Lower leg skin (tissue), 4 donors: Measurements from ENCODE around the gene ITGA3. TPM values are rescaled to one million over a fixed set of nuclear protein-coding genes. Genes with fewer than 3 reads are reported as not detected.

Source experiments
- DNase-seq, 2 donors: peaks; one replicate each; pipeline ENCODE4 v3.0.0-alpha.2; 2019; ENCODE audit warnings: low spot score in 2 of 2
- H3K4me3 ChIP-seq: fragments of 200-600 bp; sonication (generic); 2 replicates; pipeline ENCODE4 v1.5.1; 2017; ENCODE audit warnings: mild to moderate bottlenecking, low read depth; ENCODE audit not compliant: poor library complexity, severe bottlenecking
- POLR2A ChIP-seq, 2 donors: fragments of 450-650 bp; IDR thresholded peaks; one replicate each; pipeline ENCODE4 v1.6.1; 2016 to 2017; ENCODE audit warnings: antibody characterized with exemption in 2 of 2, mild to moderate bottlenecking in 1 of 2, moderate library complexity in 1 of 2
- WGBS, 2 donors: methylation state at CpG; one replicate each; pipeline ENCODE4 v1.1.5; 2018; 5-methylcytosine and 5-hydroxymethylcytosine counted together
- intact Hi-C: fragments of 100-400 bp; cut with DNase I; formaldehyde crosslinking; loops from one replicate; pipeline ENCODE4 v1.15.0; 2023; ENCODE audit warnings: low total_unique reads
- total RNA-seq, 4 donors: library from RNA; depleted of rRNA; stranded (reverse); fragments of >200 nt; gene quantifications; one replicate each; pipeline ENCODE4 v1.1.0, GENCODE V29; 2016
- TF ChIP-seq, protein P1 (sequence below), 3 donors: fragments of 450-650 bp; IDR thresholded peaks; one replicate each; pipeline ENCODE4 v1.5.1; 2016; ENCODE audit warnings: antibody characterized with exemption in 3 of 3, mild to moderate bottlenecking in 3 of 3, moderate library complexity in 2 of 3

Gene ITGA3
- total RNA-seq, 4 donors from 2014 or later, result 99.7 to 148 (median 121) TPM

DNA sequence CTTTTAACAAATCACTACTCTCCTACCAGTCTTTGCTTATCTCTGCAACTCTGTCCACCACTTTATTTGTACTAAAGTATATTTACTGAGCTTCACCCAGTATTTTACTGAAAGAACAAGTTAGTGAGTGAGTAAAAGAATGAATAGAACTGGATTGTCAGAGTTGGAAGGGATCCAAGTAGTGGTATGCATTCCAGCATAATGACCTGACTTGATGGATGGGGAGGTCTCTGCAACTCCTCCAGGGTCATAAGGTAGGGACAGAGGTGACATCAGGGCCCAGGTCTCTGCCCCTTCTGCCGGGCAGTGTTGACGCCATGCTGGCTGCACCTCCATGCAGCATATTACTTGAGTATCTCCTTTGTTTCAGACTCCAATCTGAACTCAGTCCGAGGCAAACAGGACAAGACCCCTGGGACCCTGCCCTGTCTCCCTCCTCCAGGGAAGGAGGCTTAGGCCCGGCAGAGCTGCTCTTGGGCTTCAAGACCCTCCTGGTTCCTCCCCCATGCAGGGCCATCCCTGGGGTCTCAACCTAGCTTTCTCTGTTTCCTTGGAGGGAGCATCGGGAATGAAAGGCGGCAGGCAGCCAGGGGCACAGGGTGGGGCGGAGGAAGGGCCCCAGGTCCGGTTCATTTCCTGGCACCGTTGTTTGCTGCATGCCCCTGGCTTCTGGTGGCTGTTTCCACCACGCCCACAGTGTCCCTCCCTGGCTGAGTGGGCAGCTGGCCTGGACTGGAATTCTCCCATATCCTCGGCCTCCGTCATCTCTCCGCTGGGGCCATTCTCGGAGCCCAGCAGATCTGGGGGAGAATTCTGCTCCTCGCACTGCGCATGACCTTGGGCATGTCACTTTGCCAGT, 12.4 kb upstream of the ITGA3 start:
- WGBS, 2 donors, result 54 to 64% methylated on average over 13 to 16 of the region's 16 CpGs
- no peak for DNase-seq
- intact Hi-C loops, result no loop called here
- TF ChIP-seq, protein P1, sequence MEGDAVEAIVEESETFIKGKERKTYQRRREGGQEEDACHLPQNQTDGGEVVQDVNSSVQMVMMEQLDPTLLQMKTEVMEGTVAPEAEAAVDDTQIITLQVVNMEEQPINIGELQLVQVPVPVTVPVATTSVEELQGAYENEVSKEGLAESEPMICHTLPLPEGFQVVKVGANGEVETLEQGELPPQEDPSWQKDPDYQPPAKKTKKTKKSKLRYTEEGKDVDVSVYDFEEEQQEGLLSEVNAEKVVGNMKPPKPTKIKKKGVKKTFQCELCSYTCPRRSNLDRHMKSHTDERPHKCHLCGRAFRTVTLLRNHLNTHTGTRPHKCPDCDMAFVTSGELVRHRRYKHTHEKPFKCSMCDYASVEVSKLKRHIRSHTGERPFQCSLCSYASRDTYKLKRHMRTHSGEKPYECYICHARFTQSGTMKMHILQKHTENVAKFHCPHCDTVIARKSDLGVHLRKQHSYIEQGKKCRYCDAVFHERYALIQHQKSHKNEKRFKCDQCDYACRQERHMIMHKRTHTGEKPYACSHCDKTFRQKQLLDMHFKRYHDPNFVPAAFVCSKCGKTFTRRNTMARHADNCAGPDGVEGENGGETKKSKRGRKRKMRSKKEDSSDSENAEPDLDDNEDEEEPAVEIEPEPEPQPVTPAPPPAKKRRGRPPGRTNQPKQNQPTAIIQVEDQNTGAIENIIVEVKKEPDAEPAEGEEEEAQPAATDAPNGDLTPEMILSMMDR (IDR thresholded peaks at IDR 0.05), result no peak
- TF ChIP-seq POLR2A (IDR thresholded peaks at IDR 0.05), result no peak
- no peak overlapping the region for H3K4me3 ChIP-seq

DNA sequence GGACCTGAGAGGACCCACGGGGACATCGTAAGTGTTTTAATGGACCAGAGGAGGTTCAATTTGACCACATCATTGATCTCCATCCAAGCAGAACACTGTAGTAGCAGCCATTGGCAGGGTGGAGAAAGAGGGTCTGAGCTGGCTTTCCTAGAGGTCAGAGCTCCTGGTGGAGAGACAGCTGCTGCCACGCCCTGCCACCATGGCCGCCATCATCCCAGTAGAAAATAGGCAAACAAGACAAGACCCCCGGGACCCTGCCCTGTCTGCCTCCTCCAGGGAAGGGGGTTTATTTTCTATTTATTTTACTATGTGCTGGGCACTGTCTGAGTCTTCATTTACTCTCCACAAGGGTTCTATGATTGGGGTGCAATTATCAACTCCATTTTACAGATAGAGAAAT, 11.4 kb upstream of the ITGA3 start:
- WGBS, 2 donors, result 90 to 91% methylated on average over 5 of the region's 5 CpGs
- TF ChIP-seq, protein P1 (IDR thresholded peaks at IDR 0.05), result no peak
- no peak for TF ChIP-seq POLR2A (IDR thresholded peaks at IDR 0.05)
- no peak overlapping the region for H3K4me3 ChIP-seq
- DNase-seq, result no peak
- intact Hi-C loops, result no loop called here

DNA sequence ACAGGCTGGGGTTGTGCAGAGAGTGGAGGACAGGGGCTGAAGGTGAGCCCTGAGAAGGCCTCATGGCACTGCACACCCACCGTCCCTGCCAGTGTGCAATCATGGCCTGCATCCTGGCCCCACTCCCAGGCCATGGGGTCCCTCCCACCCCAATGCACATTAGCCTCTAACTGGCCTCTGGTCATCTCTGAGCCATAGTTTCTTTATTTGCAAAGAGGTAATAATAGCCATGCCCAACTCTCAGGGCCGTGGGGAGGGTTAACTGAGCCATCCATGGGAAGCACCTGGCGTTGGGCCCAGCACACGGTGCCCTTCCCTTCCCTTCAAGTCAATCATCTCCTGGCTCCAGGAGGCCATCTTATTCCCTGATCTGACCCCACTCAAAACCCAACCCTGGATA, 10.8 kb upstream of the ITGA3 start:
- DNase-seq, result no peak
- 46 to 49% methylated on average over 4 of the region's 4 CpGs for WGBS, 2 donors
- intact Hi-C loops, result no loop called here
- no peak for TF ChIP-seq POLR2A (IDR thresholded peaks at IDR 0.05)
- TF ChIP-seq, protein P1 (IDR thresholded peaks at IDR 0.05), result no peak
- H3K4me3 ChIP-seq, result no peak overlapping the region

DNA sequence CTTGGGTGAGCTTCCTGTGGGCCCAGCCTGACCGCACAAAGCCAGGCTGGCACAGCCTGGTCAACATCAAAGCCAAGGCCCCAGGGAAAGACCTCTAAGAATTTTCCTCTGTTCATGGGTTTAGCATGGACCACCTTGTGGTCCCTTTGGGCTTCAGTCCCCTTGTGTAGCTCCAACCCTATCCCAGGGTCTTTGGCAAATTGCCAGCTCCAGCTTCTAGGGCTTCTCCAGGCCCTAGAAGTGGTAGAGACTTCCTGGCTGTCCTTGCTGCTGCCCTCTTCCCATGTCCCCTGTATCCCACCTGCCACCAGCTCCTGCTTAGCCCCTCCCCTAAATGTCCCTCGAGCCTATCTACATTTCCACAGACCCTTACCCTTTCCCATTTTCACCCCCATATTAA, 9.7 kb upstream of the ITGA3 start:
- WGBS, 2 donors, result 74 to 81% methylated on average over 2 of the region's 2 CpGs
- H3K4me3 ChIP-seq, result no peak overlapping the region
- DNase-seq, result no peak
- TF ChIP-seq POLR2A (IDR thresholded peaks at IDR 0.05), result no peak
- TF ChIP-seq, protein P1 (IDR thresholded peaks at IDR 0.05), result no peak
- intact Hi-C loops, result no loop called here

DNA sequence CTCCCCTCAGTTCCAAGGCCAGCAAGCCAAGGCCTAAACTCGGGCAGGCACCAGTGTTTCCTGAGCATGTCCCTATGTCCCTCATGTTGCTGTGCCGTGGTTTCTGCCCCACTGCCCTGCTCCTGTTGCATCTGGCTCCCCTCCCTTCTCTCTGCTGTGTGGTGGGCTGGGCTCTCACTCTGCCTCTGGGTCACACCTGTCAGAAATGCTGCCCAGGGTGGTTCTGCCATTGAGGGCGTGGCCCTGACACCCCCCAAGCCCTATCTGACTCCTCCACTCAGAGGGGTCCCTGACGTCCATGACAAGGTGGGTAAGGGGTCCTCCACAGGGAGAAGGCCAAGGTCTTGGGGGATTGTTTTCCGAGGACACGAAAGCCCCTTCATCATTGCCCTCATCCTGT, 9.2 kb upstream of the ITGA3 start:
- no peak for DNase-seq
- intact Hi-C loops, result no loop called here
- no peak overlapping the region for H3K4me3 ChIP-seq
- WGBS, 2 donors, result 76 to 85% methylated on average over 6 of the region's 6 CpGs
- no peak for TF ChIP-seq POLR2A (IDR thresholded peaks at IDR 0.05)
- TF ChIP-seq, protein P1 (IDR thresholded peaks at IDR 0.05), result no peak
